ENCODE data around the gene CAV2.
"Not testable (repeated sequence)": the region's sequence is repeated elsewhere in the genome, so short reads cannot be mapped to it uniquely, and the experiment has no call there.

The CAV2 gene, protein sequence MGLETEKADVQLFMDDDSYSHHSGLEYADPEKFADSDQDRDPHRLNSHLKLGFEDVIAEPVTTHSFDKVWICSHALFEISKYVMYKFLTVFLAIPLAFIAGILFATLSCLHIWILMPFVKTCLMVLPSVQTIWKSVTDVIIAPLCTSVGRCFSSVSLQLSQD

DNA sequence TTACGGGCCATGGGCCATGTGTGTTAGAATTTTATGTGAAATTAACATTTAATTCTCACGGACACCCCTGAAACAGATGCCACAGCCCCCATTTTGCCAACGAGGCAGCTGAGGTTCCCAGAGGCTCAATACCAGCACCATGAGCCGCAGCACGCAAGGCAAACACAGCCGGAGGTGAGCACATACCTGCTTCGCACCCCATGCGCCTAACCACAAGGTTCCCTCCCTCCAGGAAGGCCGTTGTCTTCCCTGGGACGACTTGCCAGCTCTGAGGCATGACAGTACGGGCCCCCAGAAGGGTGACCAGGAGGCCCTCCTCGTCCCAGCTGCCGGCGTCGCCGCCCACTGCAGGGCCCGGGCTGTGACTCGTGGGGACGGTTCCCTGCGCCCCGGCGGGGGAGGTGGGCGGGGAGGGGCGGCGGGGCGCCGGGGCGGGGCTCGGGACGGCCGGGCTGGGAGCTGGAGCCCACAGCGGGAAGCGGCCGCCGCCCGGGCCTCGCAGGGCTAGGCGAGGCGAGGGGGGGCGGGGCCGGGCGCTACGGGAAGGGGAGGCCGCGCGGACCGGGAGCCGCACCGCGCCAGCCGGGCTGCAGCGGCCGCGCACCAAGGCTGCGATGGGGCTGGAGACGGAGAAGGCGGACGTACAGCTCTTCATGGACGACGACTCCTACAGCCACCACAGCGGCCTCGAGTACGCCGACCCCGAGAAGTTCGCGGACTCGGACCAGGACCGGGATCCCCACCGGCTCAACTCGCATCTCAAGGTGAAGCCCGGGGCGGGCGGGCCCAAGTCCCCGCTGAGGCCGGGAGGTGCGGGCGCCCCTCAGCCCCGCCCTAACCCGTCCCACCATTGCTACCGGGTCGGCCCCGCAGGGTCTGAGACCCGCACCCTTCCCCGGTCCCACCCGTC lies at the start of gene CAV2:
TSS of gene CAV2 (plus strand) at position 571 of the 910 bp plus-strand sequence. CDS start at position 615, 44 bp downstream.
- DNase-seq, result no peak

DNA sequence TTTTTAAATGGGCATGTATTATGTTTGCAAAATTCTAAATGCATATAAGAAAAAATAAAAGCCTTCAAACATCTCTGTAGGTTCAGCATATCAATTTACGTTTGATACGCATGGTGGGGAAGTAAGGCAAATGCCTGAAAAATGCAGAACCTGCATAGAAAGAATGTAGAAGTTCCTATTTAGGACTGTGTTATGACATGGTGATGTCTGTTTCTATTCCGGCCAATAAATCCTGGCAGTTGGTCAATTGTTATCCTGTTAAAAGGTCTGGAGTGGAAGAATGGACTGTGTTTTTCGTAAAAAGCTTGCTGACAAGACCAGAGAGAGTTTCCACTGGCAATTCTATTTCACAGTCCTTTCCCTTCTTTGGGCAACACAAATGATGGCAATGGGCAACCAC lies 49.6 kb upstream of the CAV2 start:
- no peak for DNase-seq

DNA sequence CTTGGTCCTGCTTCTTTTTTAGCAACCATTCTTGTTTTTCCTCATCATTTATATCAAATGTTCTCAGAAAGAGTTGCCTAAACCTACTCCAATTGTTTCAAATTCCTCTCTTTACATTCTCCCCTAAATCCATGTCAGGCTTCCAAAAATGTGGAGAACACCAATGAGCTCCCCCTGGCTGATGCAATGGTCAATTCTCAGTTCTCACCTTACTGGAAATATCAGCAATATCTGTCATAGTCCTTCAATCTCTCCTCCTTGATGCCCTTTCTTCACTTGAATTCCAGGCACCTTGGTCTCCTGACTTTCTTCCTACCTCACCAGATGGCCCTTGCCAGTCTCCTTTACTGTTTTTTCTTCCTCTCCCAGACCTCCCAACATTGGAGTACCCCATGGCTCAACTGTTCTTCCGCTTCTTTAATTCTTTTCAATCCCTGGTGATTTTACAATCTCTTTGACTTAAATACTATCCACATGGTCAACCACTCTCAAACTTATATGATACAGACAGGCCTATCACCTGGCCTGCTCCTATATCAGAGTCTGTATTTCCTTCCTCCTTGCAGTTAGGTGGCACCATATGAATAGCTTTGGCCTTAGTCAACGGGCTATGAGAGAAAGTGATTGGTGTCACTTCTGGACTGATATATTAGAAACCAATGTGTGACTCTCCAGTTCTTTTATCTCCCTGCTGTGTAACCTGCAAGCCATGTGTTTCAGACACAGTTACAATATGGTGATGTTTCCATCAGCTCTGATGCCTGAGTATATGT lies 47.4 kb upstream of the CAV2 start:
- no peak for DNase-seq

DNA sequence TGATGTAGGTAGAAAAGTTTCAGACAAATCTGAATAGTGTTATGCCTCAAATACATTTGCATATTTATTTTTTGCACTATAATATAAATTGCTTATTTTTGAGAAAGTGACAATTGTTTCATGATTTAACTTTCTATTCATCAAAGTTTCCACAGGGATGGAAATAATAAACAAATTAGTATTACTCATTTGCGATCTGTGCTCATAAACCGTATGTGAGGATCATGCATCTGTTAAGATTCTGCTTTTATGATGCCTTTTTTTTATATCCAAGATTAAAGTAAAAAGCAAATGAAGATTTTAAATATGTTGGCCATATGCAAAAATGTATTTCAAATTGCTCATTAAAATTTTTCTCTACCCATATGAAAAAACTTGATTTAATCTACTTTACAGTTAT lies 45.2 kb upstream of the CAV2 start:
- DNase-seq, result no peak

DNA sequence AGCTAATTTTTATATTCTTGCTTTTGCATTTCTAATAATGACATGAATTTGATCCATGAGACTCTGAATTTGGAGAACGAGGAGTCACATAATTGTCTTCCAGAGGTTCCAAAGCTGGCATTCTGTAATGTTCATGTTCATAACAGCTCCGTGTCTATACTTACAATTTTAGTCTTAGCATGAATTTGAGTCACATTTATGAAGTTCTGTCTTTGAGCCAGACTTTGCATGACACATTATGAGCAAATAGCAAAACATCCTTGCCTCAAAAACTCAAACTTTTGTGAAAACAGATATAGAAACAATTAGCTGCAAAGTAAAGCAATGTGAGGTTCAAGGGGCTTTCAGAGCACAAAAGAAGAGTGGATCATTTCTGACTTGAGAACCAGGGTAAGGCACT lies 44.5 kb upstream of the CAV2 start:
- no peak for DNase-seq

DNA sequence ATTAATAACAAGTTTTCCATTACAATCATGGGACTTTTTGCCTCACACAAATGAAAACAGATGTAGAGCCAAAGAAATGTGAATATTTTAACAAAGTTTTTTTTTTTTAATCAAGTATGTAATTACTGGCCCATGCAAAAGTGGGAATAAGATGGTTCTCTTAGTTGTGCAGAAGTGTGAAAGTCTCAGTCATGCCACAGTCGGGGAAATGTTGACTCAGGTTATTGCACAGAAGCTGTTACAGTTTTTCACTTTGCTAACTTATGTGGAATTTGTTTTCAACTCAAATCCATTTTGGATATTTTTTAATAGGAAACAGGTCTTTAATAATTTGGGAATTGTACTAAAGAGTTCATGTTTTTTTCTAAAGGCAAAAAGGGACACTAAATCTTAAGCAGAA lies 44.0 kb upstream of the CAV2 start:
- DNase-seq, result no peak

DNA sequence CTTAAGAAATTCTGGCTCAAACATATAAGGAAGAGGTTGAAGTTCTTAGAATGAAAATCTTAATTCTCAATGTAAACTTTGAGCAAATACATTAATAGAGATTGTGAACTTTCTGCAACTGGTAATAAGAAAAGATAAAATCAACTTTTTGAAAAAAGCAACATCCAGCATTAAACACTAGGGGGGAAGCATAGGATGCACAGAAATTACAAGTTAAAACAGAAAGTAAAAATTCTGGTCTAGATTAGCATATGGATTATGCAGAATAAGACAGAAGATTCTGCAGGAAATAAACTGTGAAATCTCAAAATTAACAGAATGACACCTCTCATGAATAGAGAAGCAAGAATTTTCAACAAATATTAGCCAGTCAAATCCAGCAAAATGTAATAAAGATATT lies 38.0 kb upstream of the CAV2 start:
- no peak for DNase-seq

DNA sequence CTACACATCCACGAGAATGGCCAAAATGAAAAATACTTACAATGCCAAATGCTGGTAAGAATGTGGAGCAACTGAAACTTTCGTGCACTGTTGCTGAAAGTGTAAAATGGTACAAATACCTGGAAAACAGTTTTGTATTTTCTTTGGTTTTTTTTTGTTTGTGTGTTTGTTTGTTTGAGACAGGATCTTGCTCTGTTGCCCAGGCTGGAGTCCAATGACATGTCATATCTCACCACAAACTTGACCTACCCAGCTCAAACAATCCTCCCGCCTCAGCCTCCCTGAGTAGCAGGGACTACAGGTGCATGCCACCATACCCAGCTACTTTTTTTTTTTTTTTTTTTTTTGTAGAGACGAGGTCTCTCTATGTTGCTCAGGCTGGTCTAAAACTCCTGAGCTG lies 35.6 kb upstream of the CAV2 start:
- no peak for DNase-seq

DNA sequence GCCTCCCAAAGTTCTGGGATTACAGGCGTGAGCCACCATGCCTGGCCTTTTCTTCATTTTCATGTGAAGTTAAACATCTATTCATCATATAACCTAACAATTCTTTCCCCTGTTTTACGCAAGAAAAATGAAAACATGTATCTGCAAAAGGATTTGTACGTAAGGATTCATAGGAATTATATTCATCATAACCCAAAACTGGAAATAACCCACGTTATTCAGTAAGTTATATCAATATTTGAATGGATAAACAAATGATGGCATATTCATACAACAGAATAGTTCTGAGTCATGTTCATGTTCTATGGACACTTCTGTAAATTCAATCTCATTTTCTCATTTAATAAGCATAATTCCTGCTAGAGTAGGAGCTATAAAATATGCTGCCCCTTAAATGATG lies 35.2 kb upstream of the CAV2 start:
- no peak for DNase-seq

DNA sequence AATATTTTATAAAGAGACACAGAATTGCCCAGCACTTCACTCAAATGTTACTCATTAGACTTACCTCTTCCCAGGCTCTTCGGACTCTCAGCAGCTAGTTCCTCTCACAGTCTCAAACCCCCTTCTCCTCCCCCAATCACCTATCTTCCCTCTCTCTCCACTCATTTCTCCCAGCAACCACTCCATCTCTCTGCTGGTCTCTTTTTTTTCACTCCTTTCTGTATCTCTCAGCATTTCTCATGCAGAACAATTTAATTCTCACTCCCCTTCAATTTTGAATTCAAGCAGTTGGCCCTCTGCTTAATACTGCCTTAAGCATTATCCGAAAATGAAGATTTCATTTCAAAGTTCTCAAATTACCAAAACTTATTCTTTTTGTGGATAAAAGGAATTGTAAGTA lies 34.4 kb upstream of the CAV2 start:
- DNase-seq, result no peak

DNA sequence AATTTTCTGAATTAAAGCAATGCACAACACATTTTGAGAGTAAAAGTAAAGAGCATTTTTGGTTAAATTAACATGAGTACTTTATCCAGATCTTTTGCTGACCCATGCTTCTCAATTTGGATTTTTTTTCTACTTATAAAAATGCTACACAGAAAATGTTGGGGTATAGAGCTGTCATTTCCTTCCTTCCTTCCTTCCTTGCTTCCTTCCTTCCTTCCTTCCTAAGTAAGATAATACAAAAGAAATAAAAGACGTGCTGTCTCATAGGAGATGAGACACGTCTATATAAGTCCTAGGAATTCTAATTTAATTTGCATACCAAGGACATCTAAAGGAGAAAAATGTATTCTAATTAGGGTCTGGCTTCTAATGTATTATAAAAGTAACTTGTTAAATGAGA lies 31.0 kb upstream of the CAV2 start:
- no peak for DNase-seq

DNA sequence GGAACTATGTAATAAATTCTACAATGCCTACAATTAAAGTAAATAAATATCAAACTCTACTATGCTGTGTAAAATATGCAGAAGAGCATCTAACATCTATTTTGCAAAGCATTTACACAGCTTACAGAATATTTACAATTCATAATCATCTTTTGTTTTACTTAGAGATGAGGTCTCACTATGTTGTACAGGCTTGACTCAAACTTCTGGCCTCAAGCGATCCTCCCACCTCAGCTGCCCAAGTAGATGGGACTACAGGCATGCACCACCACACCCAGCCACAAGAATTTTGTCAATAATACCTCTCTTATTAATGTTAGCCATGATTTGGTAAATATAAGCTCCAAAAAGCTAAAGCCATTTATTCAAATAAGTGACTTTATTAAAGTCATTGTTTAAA lies 21.9 kb upstream of the CAV2 start:
- no peak for DNase-seq

DNA sequence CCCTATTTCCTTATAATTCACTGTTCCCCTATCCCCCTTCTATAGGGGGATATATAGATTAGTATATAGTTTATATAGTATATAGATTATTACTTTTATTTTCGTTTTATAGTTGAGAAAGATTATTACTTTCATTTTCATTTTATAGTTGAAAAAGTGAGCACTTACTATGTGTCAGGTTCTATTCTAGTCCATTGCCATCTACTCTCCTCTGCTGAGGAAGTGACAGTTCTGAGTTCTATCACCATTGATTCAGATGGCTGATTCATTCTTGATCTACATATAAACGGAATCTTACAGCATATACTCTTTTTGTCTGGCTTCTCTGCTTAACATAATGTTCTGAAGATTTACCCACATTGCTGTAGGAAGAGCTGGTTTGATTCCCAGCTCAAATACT lies 20.7 kb upstream of the CAV2 start:
- no peak for DNase-seq

DNA sequence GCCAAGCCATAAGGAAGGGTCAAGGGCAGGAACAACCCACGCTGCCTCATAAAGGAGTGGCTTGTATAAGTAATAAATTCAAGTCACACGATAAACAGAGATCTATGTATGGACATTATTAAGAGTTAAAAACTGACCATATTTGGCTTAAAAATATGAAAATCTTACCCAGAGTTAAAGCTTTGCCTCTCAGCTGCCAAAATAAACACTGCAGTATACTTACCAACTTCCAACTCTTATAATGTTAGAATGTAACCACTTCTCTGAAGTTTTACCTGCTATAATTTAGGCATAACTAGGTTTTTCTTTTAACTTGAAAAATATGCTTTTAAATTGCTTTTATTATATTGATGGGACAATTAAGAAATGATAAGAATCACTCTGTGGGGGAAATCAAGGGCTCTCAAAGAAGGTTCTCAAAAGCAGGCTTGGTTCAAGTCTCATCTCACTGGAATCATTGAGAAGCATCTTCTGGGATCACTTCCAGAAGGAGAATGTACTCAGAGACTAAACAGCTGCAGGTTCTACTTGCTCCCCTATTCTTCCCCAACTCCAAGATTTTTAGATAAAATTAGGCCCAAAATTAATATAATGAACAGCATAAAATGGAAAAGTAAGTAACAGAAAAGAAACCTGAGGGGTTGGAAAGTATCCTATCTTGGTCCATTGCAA lies 16.1 kb upstream of the CAV2 start:
- DNase-seq, result no peak

DNA sequence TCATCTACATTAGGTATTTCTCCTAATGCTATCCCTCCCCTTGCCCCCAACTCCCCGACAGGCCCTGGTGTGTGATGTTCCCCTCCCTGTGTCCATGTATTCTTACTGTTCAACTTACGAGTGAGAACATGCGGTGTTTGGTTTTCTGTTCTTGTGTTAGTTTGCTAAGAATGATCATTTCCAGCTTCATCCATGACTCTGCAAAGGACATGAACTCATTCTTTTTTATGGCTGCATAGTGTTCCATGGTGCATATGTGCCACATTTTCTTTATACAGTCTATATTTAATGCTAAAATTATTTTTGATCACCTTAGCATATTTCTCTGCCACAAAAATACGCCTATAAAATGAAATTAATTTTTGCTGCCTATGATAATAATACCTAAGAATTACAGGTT lies 15.1 kb upstream of the CAV2 start:
- DNase-seq, result not testable (repeated sequence)

DNA sequence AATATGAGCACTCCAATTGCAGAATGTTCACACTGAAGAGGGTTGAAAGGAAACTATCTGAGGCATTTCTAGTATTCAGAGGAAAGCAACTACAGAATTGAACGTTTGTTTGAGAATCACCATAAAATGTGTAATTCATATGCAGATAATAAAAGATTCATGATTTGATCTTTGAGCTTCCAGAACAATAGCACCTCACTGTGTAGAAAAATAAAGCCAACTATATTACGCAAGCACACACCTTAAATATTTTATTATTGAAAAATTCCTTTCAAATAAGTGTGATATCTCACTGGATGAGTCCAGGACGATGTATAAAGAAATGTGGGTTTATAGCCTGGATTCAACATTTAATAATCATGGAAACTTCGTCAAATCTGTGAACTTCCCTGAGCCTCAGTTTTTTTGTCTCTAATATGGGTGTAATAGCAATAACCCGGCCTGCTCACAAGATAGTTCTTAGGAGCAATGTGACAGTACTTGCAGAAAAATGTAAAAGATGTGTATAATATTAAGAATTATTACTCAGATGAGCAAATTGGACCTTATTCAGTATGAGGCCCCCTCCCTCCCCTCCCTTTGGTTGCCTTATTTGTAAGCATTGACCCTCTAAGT lies 11.5 kb upstream of the CAV2 start:
- no peak for DNase-seq

DNA sequence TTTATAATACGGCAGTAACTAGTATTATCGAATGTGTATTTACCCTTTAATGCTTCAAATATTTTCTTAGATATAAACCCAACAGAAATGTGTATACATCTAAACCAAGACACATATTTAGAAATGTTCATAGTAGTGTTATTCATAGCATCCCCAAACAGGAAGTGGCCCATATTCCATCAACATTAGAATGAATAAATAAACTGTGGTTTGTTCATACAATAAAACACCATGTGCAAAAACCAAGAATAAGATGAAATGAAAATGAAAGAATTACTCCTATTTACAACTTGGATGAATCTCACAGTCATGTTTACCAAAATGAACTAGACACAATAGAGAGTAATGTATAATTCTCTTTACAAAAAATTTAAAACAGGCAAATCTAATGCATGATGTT lies 9.2 kb upstream of the CAV2 start:
- no peak for DNase-seq

DNA sequence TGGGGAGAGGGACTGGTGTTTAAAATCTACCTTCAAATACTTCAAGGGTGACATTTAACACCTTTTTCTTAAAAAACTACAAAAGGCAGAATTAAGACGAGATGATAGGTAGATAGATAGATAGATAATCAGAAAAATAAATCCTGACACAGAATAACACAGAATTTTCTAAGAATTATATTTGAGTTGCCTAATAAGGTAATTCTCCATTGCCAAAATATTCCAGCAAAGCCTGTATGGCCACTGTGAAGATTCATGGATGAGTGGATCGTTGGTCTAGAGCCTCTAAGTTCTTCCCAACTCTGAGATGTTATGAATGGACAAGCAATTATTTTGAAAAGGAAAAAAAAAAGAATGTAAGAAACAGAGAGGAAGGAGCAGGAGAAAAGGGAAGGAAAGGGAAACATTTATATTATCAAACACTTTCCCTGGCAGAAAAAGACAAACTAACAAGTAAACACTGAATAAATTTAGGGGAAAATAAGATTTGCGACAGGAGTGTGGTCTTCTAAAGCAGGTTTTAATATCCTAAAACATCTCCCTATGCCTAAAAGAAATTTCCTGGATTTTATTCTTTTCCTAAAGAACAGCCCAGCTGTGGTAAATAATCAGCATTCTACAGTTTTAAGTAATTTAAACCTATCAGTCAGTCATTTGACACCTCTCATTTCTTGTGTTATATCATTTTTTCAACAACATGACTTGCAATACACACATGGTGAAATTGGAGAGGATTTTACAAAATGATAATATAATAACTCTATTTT lies 7.5 kb upstream of the CAV2 start:
- no peak for DNase-seq

DNA sequence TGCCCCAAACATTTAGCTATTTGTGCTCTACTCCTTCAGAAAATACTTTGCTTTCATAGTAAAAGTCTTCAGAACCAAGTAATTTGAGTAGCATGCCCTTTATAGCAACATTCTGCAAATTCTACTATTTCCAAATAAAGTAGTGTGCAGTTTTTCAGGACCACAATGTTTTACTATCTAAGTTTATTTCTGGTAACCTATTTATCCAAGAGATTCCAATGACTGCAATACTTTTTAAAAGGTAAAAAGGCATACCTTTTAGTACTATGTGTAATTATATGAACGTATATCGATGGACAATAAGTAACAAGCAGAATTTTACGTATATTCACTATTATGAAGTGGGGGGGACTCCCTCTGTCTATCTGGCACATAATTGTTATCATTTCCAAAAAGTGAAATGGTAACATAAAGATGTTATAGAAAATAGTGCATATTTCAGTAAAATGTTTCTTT lies 6.9 kb upstream of the CAV2 start:
- no peak for DNase-seq

DNA sequence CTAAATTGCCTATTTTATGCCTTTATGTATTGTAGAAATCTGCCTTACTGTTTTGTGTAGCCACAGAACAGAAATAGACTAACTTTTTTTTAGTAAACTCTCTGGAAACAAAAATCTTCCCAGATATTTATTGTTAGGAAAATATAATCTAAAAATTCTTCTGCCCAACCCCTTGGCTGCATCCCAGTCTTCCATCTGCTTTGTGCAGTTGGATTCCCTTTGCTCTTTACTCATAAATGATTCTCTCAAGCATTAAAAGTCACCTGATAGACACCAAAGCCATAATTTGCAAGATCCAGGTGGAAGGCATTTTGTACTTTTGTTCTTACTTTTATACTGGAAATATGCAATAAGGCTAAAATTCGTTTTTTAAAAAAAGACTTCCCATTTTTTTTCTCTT lies 6.1 kb upstream of the CAV2 start:
- no peak for DNase-seq

DNA sequence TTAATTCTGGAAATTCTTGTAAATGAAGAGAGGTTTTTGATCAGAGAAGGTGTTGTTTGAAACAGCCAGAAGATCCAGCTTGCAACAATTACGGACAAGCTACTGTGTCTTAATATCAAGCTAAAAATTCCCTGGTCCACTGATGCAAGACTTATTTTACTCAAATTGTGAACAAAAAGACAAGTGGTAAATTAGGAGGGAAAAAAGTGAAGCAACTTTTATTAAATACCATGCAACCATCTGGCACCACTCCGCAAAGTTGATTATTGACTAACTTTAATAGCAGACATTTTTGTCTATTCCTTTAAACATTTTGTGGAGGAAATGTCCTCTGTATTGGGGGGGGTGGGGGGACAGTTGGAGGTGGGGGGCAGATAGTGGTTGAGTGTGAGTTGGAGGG lies 5.1 kb upstream of the CAV2 start:
- DNase-seq, result no peak

DNA sequence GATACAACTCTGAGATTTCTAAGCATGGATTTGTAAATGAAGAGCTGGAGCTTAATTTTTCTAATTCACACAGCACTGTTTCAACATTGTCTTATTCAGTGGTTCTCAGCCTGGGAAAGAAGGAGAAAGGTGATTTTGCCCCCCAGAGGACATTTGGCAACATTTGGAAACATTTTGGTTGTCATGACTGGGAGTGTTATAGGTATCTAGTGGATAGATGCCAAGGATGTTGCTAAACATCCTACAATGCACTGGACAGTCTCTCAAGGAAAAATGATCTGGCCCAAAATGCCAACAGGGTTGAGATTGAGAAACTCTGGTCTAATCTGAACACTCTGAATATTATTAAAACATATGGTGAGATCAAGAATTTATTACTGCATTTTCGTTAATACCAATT lies 3.8 kb upstream of the CAV2 start:
- DNase-seq, result no peak
